HL-60/S4 (cell line): Measurements from ENCODE around the gene MITF.

ENCODE experiments used
- in situ Hi-C: fragments of 300-500 bp; cut with MboI; formaldehyde crosslinking; loops from 2 replicates; pipeline ENCODE4 v1.14.3; 2022; ENCODE audit warnings: low sequenced_read_pairs

Gene MITF

DNA sequence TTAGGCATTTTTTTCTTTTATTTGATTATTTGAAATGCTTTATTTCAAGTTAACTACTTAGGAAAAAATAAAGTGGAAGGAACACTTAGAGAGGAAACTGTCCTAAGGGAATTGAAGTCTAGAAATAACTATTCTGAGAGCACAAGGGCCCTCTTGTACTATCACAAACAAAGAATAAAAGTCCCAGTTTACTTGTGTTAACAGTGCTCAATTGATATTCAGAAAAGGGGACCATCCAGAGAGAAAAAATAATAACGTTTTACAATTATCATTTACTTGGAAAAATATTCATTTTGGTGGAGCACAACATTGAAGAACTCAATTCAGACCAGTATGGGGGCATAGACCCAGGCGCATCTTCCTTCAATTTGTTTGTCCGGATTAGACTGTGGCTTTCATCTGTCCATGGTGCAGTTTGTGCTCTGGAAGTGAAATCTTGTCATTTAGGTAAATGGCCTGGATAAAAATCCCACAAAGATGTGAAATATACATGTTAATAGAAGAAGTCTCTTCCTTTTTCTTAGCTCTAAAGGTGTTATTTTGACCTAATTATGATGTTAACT, 205.7 kb downstream of the MITF start:
- in situ Hi-C loops: no loop called here

GRCh38 chr3:69948246-69948862, 209.1 kb downstream of the MITF start:
- in situ Hi-C loops: no loop called here

GRCh38 chr3:69951616-69952015, 212.4 kb downstream of the MITF start:
- in situ Hi-C loops: no loop called here

DNA sequence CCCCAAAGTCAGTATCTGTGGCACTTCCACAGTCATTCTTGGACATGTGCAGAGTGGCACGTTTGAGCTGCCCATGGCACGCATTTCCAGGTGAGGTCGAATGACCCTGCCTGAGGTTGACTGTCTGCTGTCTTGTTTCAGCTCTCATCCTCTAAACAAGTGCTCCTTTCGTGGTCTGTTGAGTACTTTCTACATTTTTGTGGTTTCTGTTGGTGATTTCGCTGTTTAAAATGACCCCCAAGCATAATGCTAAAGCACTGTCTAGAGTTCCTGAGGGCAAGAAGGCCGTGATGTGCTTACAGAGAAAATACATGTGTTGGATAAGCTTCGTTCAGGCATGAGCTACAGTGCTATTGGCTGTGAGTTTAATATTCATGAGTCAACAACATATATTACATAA, 220.3 kb downstream of the MITF start:
- in situ Hi-C loops: no loop called here

GRCh38 chr3:69961706-69962439, 222.6 kb downstream of the MITF start:
- in situ Hi-C loops: no loop called here

GRCh38 chr3:69963643-69964042, 224.4 kb downstream of the MITF start:
- in situ Hi-C loops: no loop called here

GRCh38 chr3:69967156-69967555, 227.9 kb downstream of the MITF start:
- in situ Hi-C loops: no loop called here

DNA sequence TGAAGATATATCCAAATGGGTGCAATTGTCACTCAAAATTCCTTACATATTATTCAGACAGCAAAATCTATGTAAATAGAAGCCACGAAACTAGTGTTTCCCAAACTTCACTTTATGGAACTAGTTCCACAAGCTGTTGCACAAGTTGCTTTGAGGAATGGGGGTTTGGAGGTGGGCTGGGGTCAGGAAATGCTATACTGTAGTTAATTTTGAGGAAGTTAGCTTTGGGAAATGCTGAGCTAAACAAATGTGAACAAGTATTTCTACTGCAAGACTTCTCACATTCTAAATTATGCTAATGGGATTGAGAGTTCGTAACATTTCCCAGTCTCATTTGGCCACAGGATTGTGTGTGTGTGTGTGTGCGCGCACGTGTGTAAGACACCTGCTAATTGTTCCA, 231.6 kb downstream of the MITF start:
- in situ Hi-C loops: no loop called here

GRCh38 chr3:69972672-69973071, 233.4 kb downstream of the MITF start:
- in situ Hi-C loops: no loop called here

DNA sequence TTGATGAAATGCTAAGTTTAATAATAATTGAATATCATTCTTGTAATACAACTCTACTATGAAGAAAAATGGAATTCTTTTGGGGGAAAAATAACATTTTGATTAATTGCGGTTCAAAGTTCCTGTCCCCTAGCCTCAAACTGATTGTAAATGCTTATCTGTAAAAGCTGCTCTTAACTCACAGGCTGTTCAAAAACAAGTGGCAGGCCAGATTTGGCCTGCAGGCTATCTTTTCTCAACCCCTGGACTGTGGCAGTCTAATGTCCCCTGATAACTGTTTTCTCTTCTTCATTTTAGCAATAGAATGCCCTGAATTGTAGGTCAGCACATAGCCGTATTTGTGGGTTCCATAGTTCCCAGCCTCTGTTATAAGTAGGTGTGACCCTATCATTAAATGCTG, 236.8 kb downstream of the MITF start:
- in situ Hi-C loops: no loop called here

DNA sequence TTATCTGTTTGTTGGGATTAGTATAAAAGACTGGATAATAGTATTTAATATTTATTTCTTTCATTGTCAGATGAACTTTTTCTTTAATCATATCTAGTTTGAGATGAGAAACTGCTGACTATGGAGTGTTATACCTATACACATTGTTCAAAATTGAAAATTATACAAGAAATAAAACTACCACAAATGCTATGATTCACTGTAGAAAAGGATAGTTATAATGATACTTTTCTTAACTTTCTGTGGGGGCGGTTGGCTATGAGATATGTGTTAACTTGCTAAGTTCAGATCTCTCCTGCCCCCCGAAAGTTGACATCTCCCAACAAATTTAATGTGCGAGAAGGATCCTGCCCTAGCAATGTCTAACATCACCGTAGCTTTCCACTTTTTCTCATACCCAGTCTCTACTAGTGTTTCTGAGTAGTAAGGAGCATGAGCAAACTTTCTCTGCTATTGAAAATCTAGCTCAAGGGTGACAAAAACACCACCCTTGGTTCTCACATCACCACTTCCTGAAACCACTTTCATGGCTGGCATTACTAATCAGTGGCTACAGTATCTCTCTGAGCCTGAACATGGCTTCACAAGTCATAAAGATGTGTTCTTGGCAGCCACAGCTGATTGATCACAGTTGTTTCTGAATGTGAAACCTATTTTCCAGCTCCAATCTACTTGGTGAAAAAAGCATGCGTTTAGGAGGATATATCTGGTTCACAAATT, 244.4 kb downstream of the MITF start:
- in situ Hi-C loops: no loop called here

DNA sequence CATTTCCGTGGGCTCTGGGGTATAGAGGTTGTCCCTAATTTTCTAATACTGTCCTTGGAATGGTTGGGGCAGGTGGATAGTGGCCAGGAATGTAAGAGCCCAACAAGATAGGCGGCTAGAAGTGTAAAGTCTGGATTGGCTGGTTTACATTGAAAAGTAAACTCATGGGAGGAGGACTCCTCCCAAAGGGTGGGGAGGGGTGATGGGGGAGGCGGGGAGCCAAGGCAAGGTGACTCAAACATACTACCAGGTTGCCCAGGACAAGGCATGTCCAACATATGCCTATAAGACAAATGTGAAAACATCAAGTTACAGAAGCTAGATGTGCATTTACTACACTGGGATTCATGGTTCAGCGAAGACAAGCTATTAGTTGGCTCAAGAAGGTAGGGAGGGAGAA, 246.0 kb downstream of the MITF start:
- in situ Hi-C loops: no loop called here

DNA sequence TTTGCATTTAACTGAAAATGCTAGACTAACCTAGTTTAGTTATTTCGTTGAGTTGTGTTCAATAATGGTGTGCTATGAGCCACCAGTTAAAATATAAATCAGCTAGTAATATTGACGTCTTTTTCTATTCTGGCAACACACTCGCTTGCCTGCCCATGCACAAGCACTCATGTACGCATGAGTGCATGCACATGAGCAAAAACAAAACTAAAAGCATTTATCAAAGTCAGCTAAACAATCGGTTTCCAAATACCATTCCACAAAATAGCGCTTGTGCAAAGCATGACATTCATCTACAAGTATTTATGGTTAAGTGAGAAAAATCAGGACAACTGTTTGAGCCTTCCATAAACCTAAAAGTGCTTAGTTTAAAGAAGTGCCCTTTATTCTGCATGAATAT, 247.2 kb downstream of the MITF start:
- in situ Hi-C loops: no loop called here

GRCh38 chr3:69987833-69988232, 248.6 kb downstream of the MITF start:
- in situ Hi-C loops: no loop called here

DNA sequence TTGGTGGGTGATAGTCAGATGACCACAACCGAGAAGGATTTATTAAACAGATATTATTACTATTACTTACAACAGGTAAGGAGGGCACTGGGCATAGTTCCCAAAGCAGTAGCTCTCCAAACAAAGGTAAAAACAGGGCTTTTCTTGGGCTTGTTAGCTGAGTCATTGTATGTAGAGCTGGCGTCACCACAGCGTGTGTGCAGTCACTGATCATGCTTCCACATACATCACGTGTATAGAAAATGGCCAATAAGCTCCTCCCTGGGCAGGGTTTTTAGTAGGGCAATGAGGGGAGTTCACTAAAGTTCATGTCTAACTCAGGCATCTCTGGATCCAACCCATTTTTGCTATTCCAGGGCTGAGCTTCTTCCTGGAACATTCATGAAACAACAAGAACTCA, 254.5 kb downstream of the MITF start:
- in situ Hi-C loops: no loop called here

- in situ Hi-C loops: no loop called here
Measured at GRCh38 chr3:69994919-69995318, 255.7 kb downstream of the MITF start.

DNA sequence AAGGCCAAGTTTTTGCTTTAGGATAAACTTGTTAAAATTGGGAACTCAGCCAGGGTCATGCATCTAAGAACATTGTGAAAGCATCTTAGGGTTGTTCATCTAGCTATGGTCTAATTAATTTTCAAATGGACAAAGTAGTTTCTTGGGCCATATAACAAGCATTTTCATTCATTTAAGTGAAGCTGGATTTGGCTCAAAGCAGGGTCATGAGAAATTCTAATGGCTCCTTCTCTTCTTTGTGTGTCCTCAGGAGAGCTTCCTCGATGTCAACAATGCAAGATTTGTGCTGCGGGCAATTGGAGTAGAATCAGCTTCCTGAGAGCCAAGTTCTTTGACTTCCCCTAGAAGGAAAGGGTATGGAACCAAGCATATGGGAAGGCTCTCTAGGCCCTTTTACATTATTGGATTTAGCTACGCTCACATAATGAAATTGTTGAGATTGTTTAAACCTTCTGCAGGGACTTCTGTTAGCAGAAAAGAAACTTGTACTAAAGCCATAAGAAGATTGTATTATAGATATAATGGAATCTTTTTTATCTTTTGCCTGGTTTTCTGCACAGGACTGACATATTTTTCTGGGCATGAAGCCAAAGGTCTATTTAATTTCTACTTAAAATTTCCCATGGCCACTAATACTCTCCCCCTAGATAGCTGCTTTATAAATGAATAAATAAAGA, 258.5 kb downstream of the MITF start:
- in situ Hi-C loops: no loop called here

DNA sequence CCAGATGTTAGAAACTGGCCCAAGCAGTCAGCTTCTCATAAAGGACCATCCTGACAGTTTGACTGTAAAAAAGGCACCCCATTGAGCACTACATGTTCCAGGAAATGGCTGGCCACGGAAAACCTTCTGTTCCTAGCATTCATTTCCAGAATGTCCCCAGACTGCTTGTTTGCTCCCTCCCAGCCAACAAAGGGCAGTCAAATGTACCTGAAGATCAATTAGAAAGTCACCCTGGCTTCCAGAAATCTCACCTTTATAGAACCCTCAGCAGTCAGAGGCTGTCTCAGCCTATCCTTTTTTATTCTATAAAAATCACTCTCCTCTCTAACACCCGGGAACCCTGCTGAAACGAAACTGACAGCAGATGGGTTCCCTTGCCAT, 259.5 kb downstream of the MITF start:
- in situ Hi-C loops: no loop called here

DNA sequence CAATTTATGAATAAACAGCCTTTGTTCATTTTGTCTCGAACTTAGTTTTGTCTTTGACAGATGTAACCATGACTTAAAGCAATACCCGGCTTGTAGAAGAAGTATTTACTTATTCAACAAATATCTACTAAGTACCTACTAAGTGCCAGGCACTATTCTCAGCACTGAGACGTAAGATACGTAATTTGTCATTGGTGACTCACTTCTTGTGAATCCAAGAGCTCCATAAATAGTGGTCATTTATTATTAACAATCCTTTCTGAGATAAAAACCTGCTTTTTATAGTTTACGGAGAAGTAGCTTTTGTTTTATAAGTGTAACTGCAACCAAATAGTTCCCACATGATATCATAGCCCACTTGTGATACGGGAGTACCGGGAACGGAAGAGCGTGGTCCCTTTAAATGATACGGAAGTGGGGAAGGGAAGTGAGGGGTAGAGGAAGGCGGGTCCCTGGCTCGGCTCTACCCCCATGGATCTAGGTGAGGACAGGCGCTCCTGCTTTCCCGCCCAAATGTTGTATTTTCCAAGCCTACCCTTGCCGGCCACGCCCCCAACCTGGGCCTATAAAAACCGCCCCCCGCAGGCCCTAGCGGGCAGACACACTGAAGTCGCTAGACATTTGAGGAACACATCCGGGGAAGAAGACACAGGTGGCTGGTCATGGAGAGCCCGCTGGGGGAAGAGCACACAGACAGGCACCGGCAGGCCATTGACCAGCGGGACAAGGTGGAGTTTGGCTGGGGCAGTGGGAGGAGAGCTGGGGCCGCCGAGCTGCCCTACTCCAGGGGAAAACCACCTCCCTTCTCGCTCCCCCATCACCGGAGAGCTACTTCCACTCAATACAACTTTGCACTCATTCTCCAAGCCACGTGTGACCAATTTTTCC, 260.1 kb downstream of the MITF start, which contains the start of gene SAMMSON:
TSS of gene SAMMSON (plus strand) at position 594 of the 888 bp plus-strand sequence.
- in situ Hi-C loops: no loop called here

- in situ Hi-C loops: no loop called here
Measured at GRCh38 chr3:70000028-70000410, 260.8 kb downstream of the MITF start.
